K562 (cell line): Measurements from ENCODE around the gene INVS. TPM values are rescaled to one million over a fixed set of nuclear protein-coding genes. Genes with fewer than 3 reads are reported as not detected.
A peak's percentile ranks its signal among the peaks of the same experiment; 100 is the strongest.

Source experiments
- ATAC-seq: fragments of 200-7000 bp; cut with Tn5 transposase; 3 replicates; pipeline ENCODE4 v1.9.1; 2020; ENCODE audit warnings: moderate library complexity
- BruUV-seq: library from RNA; stranded (reverse); fragments of 400-500 nt; replicated peaks from 2 replicates; lab custom pipeline; 2021; lab: Mats Ljungman, UMichigan
- CTCF ChIA-PET: fragments of 300-600 bp; formaldehyde crosslinking; extraction: SDS; loops from one replicate; lab custom pipeline; 2021; ENCODE audit warnings: low intra/inter-chr PET ratio; lab: Yijun Ruan, JAX
- POLR2A ChIA-PET: fragments of 300-600, 350-650 bp; sonication (Branson Sonifier 250); formaldehyde crosslinking; extraction: SDS; loops from one replicate; lab custom pipeline; 2021; ENCODE audit warnings: antibody characterized with exemption, inconsistent platforms; lab: Yijun Ruan, JAX
- DNase-seq, 4 experiments: peaks; one replicate each; pipeline versions ENCODE4 v3.0.0 to v3.0.0-alpha.2; 2011 to 2018; ENCODE audit warnings: low spot score in 3 of 4, mixed read lengths in 3 of 4; ENCODE audit errors: extremely low read depth in 1 of 4
- FAIRE-seq: peaks from 2 replicates; lab custom pipeline; 2011; peaks lifted over from hg19 to GRCh38; lab: Jason Lieb, UNC
- H2AFZ ChIP-seq: 2 replicates; pipeline ENCODE4 v1.6.0; 2011; ENCODE audit warnings: low read depth, low read length, control low read depth, inconsistent platforms
- H3K27ac ChIP-seq: fragments of 200-600 bp; 3 replicates; pipeline ENCODE4 v1.8.0; 2011; ENCODE audit warnings: low read depth, mild to moderate bottlenecking, control low read depth, inconsistent platforms, low read length, moderate library complexity, mixed read lengths; ENCODE audit errors: extremely low read depth
- H3K27me3 ChIP-seq, 2 experiments: fragments of 300-600 bp in 1 of 2; 2 replicates in 1 of 2; 3 replicates in 1 of 2; pipeline versions ENCODE4 v1.6.0 to v1.8.0; 2011; ENCODE audit warnings: inconsistent platforms in 2 of 2, low read length in 2 of 2, mild to moderate bottlenecking in 1 of 2, mixed read lengths in 1 of 2, moderate library complexity in 1 of 2; ENCODE audit not compliant: control insufficient read depth in 2 of 2, insufficient read depth in 2 of 2
- H3K36me3 ChIP-seq: fragments of 300-600 bp; 3 replicates; pipeline ENCODE4 v1.8.0; 2011; ENCODE audit warnings: mild to moderate bottlenecking, low read length, inconsistent platforms; ENCODE audit not compliant: control insufficient read depth, insufficient read depth
- H3K4me1 ChIP-seq, 2 experiments: fragments of 200-600 bp in 1 of 2; replicated peaks in 1 of 2; 2 replicates in 1 of 2; 3 replicates in 1 of 2; pipeline versions ENCODE4 v1.5.1 to v1.8.0; 2011; ENCODE audit warnings: inconsistent platforms in 2 of 2, low read length in 2 of 2, mild to moderate bottlenecking in 1 of 2, mixed read lengths in 1 of 2, moderate library complexity in 1 of 2; ENCODE audit not compliant: control insufficient read depth in 2 of 2, insufficient read depth in 2 of 2
- H3K4me2 ChIP-seq: 2 replicates; pipeline ENCODE4 v1.6.1; 2011; ENCODE audit warnings: low read length, control low read depth, inconsistent platforms, mixed read lengths; ENCODE audit not compliant: insufficient read depth
- H3K4me3 ChIP-seq: fragments of 200-600 bp; sonication (generic), shearing (Covaris generic); 2 replicates; pipeline ENCODE4 v1.5.1; 2016; ENCODE audit warnings: control low read depth, inconsistent platforms
- H3K79me2 ChIP-seq: fragments of 200-600 bp; 3 replicates; pipeline ENCODE4 v1.8.0; 2011; ENCODE audit warnings: low read length, inconsistent platforms; ENCODE audit not compliant: control insufficient read depth, insufficient read depth
- H3K9ac ChIP-seq, 2 experiments: 2 replicates each; pipeline versions ENCODE4 v1.6.0 to v1.6.1; 2011; ENCODE audit warnings: low read depth in 2 of 2, low read length in 2 of 2, control low read depth in 1 of 2, inconsistent platforms in 1 of 2, mild to moderate bottlenecking in 1 of 2, mixed read lengths in 1 of 2; ENCODE audit not compliant: insufficient read depth in 1 of 2
- H3K9me1 ChIP-seq: one replicate; pipeline ENCODE4 v1.6.0; 2011; ENCODE audit warnings: inconsistent platforms, mild to moderate bottlenecking, low read length, moderate library complexity; ENCODE audit not compliant: control insufficient read depth, insufficient read depth
- H3K9me3 ChIP-seq: replicated peaks from 2 replicates; pipeline ENCODE4 v1.5.1; 2011; ENCODE audit warnings: low read depth, low read length, inconsistent platforms; ENCODE audit not compliant: control insufficient read depth, insufficient read depth
- H4K20me1 ChIP-seq: replicated peaks from 2 replicates; pipeline ENCODE4 v1.6.1; 2011; ENCODE audit warnings: low read length, inconsistent platforms, mixed read lengths; ENCODE audit not compliant: control insufficient read depth, insufficient read depth
- CEBPB ChIP-seq: fragments of 450-650 bp; IDR thresholded peaks from 2 replicates; pipeline ENCODE4 v1.6.1; 2016; ENCODE audit warnings: missing genetic modification characterization, missing compliant biosample characterization
- CEBPG ChIP-seq, 3 experiments: fragments of 200-800 bp in 1 of 3; sonication (Bioruptor generic) in 1 of 3; sonication (generic) in 1 of 3; formaldehyde crosslinking in 1 of 3; IDR thresholded peaks in 2 of 3; conservative IDR thresholded peaks in 1 of 3; 2 replicates each; pipeline versions ENCODE4 v1.6.1 to v1.8.0; 2016 to 2022; ENCODE audit warnings: missing compliant biosample characterization in 2 of 3, missing genetic modification characterization in 2 of 3, mild to moderate bottlenecking in 1 of 3, missing genetic modification reagents in 1 of 3
- CXXC5 ChIP-seq: fragments of 250-450 bp; sonication (Bioruptor Pico); IDR thresholded peaks from 2 replicates; pipeline ENCODE4 v1.8.0; 2022; ENCODE audit warnings: inconsistent platforms, mild to moderate bottlenecking, moderate library complexity
- NEUROD1 ChIP-seq: fragments of 150-350 bp; IDR thresholded peaks from 2 replicates; pipeline ENCODE4 v1.6.1; 2014; ENCODE audit warnings: borderline replicate concordance, low read length, low read depth; ENCODE audit not compliant: partially characterized antibody
- POLR2AphosphoS5 ChIP-seq: IDR thresholded peaks from 2 replicates; pipeline ENCODE4 v1.6.1; 2011; ENCODE audit warnings: mild to moderate bottlenecking, low read depth, low read length, moderate library complexity; ENCODE audit not compliant: control insufficient read depth, insufficient read depth
- RAD21 ChIP-seq, 2 experiments: fragments of 250-450 bp in 1 of 2; fragments of 450-650 bp in 1 of 2; sonication (Bioruptor Pico) in 1 of 2; formaldehyde crosslinking in 1 of 2; IDR thresholded peaks in 1 of 2; conservative IDR thresholded peaks in 1 of 2; 2 replicates each; pipeline versions ENCODE4 v1.4.0 to v1.8.0; 2020 to 2022; ENCODE audit warnings: mild to moderate bottlenecking in 2 of 2, moderate library complexity in 1 of 2
- SNRNP70 ChIP-seq: fragments of 200-400 bp; formaldehyde crosslinking; optimal IDR thresholded peaks from 2 replicates; pipeline ENCODE3; 2017; ENCODE audit warnings: low read depth, low read length
- SOX6 ChIP-seq: fragments of 450-650 bp; IDR thresholded peaks from 2 replicates; pipeline ENCODE4 v1.6.1; 2014; ENCODE audit warnings: mild to moderate bottlenecking
- TFAM ChIP-seq: fragments of 250-450 bp; sonication (Bioruptor Pico); conservative IDR thresholded peaks from 2 replicates; pipeline ENCODE4 v1.5.0; 2021; ENCODE audit warnings: mild to moderate bottlenecking, moderate library complexity
- ZNF436 ChIP-seq: fragments of 250-450, 450-650 bp; sonication (Bioruptor Pico); formaldehyde crosslinking; IDR thresholded peaks from 2 replicates; pipeline ENCODE4 v1.7.0; 2020; ENCODE audit warnings: mild to moderate bottlenecking
- WGBS: fragments of 100-300 bp; shearing (Covaris generic); methylation state at CpG from one replicate; pipeline ENCODE4 v1.1.6; 2016; ENCODE audit warnings: low coverage, mixed read lengths; ENCODE audit not compliant: insufficient coverage; ENCODE audit errors: missing lambda C conversion rate; 5-methylcytosine and 5-hydroxymethylcytosine counted together
- in situ Hi-C: fragments of 300-500 bp; cut with MboI; formaldehyde crosslinking; loops from 4 replicates; pipeline ENCODE4 v1.15.0; 2018; ENCODE audit warnings: inconsistent platforms, mixed read lengths
- intact Hi-C: fragments of 100-400 bp; cut with micrococcal nuclease; formaldehyde crosslinking; loops from 2 replicates; pipeline ENCODE4 v1.14.2; 2022
- polyA plus RNA-seq, 8 experiments: library from polyadenylated mRNA; depleted of rRNA in 4 of 8; stranded (reverse) in 5 of 8; unstranded in 3 of 8; fragments of >200 nt; fragmentation: Nextera tagmentation in 2 of 8; fragmentation: Illumina TruSeq in 1 of 8; extraction: Ambion mirVana in 2 of 8; extraction: Trizol in 1 of 8; gene quantifications; 2 replicates each; pipeline versions ENCODE4 v1.2.1 to v1.2.3, GENCODE V29; 2011 to 2014; ENCODE audit warnings: inconsistent platforms in 1 of 8, missing spikeins in 1 of 8
- total RNA-seq, 7 experiments: library from RNA; depleted of rRNA in 6 of 7; stranded (reverse); fragments of >200 nt in 6 of 7; fragmentation: Illumina TruSeq in 2 of 7; extraction: Trizol in 2 of 7; gene quantifications; 2 replicates each; pipeline versions ENCODE4 v1.2.1 to v1.2.3, GENCODE V29; 2011 to 2021; ENCODE audit warnings: low replicate concordance in 1 of 7
- TF ChIP-seq, protein P1 (sequence below): fragments of 250-450 bp; sonication (Bioruptor Pico); IDR thresholded peaks from 2 replicates; pipeline ENCODE4 v1.4.0; 2020; ENCODE audit warnings: mild to moderate bottlenecking, moderate library complexity
- TF ChIP-seq, protein P2 (sequence below): fragments of 250-450 bp; sonication (Bioruptor Pico); IDR thresholded peaks from 2 replicates; pipeline ENCODE4 v1.8.0; 2022; ENCODE audit warnings: inconsistent platforms, mild to moderate bottlenecking, moderate library complexity, borderline replicate concordance

Gene INVS
- total and polyA plus RNA-seq, 9 of the 15 experiments (the other 6 are each of a cell fraction or from before 2014, with no cell fraction given): 0.77 to 18.5 (median 10.0) TPM

DNA sequence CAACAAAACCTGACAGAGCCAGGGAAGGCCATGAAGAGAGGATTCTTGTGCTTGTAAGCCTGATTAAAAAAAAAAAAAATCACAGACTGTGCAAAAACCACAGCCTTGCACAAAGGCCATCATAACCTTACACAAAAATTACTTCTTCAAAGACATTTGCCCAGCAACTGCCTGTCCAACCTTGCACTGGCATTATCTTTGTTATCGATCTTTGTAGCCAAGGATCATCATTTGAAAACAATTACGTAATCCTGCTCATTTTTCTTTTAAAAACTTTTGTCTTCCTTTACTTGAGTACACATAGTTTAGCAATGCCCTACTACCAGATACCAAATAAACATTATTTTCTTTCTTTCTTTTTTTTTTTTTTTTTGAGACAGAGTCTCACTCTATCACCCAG, 128.6 kb downstream of the INVS start:
- ATAC-seq (no peak), DNase-seq (no peak), FAIRE-seq (no peak)
- H3K9me3 ChIP-seq: no peaks in the 10 kb centered on the region
- H3K4me3 ChIP-seq: no peak overlapping the region
- POLR2A ChIA-PET: no interaction called here
- 89% methylated on average over 2 of the region's 2 CpGs for WGBS
- CTCF ChIA-PET: no interaction called here
- no peaks in the 10 kb centered on the region for H3K9me1 ChIP-seq
- intact Hi-C loops: loop anchor here (5.0 kb wide), 1 partner anchor 370 kb away; no protein-coding TSS in a partner anchor
- TF ChIP-seq CXXC5 (CRISPR knock-in tag): no peak
- no peak for TF ChIP-seq SOX6
- TF ChIP-seq, protein P1, sequence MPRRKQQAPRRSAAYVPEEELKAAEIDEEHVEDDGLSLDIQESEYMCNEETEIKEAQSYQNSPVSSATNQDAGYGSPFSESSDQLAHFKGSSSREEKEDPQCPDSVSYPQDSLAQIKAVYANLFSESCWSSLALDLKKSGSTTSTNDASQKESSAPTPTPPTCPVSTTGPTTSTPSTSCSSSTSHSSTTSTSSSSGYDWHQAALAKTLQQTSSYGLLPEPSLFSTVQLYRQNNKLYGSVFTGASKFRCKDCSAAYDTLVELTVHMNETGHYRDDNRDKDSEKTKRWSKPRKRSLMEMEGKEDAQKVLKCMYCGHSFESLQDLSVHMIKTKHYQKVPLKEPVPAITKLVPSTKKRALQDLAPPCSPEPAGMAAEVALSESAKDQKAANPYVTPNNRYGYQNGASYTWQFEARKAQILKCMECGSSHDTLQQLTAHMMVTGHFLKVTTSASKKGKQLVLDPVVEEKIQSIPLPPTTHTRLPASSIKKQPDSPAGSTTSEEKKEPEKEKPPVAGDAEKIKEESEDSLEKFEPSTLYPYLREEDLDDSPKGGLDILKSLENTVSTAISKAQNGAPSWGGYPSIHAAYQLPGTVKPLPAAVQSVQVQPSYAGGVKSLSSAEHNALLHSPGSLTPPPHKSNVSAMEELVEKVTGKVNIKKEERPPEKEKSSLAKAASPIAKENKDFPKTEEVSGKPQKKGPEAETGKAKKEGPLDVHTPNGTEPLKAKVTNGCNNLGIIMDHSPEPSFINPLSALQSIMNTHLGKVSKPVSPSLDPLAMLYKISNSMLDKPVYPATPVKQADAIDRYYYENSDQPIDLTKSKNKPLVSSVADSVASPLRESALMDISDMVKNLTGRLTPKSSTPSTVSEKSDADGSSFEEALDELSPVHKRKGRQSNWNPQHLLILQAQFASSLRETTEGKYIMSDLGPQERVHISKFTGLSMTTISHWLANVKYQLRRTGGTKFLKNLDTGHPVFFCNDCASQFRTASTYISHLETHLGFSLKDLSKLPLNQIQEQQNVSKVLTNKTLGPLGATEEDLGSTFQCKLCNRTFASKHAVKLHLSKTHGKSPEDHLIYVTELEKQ: no peak
- no peak for TF ChIP-seq CEBPG (CRISPR knock-in tag; IDR thresholded peaks at IDR 0.05)
- peak in 1 of 2 experiments; percentile 23; a peak in 1 of 4 replicates for TF ChIP-seq CEBPG (tag; conservative IDR thresholded peaks at IDR 0.05 in 1 of 2, IDR thresholded peaks at IDR 0.05 in 1 of 2)
- peak; percentile 51 for TF ChIP-seq CEBPB
- no peak for TF ChIP-seq ZNF436 (CRISPR knock-in tag)
- no peak for TF ChIP-seq NEUROD1
- no peak for TF ChIP-seq SNRNP70
- TF ChIP-seq, protein P2, sequence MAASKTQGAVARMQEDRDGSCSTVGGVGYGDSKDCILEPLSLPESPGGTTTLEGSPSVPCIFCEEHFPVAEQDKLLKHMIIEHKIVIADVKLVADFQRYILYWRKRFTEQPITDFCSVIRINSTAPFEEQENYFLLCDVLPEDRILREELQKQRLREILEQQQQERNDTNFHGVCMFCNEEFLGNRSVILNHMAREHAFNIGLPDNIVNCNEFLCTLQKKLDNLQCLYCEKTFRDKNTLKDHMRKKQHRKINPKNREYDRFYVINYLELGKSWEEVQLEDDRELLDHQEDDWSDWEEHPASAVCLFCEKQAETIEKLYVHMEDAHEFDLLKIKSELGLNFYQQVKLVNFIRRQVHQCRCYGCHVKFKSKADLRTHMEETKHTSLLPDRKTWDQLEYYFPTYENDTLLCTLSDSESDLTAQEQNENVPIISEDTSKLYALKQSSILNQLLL (CRISPR knock-in tag): no peak
- no peak for TF ChIP-seq RAD21 (CRISPR knock-in tag; conservative IDR thresholded peaks at IDR 0.05 in 1 of 2, IDR thresholded peaks at IDR 0.05 in 1 of 2)
- no peak for TF ChIP-seq POLR2AphosphoS5
- no peak for TF ChIP-seq TFAM (CRISPR knock-in tag)
- H4K20me1 ChIP-seq: no peaks in the 10 kb centered on the region
- no peak overlapping the region for H2AFZ ChIP-seq
- H3K79me2 ChIP-seq: no peaks in the 10 kb centered on the region
- peaks cover 7% of the 10 kb centered on the region; the same call in 1 of the 3 replicates for H3K36me3 ChIP-seq
- no peaks in the 10 kb centered on the region for H3K27me3 ChIP-seq
- H3K4me1 ChIP-seq: 0 out of 5 replicates have a peak, but pooled peaks cover 0 to 3% of the 10 kb centered on the region in 2 experiments
- H3K9ac ChIP-seq: no peak overlapping the region
- H3K4me2 ChIP-seq: no peak overlapping the region
- H3K27ac ChIP-seq: no peak overlapping the region
- in situ Hi-C loops: no loop called here
- BruUV-seq: no TSS peak
